MCF 10A (cell line): ENCODE data around the gene AUTS2. TPM values are rescaled to one million over a fixed set of nuclear protein-coding genes. Genes with fewer than 3 reads are reported as not detected.

Source experiments
- BruUV-seq: library from RNA; stranded (reverse); fragments of 400-500 nt; replicated peaks from 2 replicates; lab custom pipeline; 2021; lab: Mats Ljungman, UMichigan
- CTCF ChIA-PET: fragments of 300-600 bp; sonication (Branson Sonifier 250); formaldehyde crosslinking; extraction: SDS; loops from one replicate; lab custom pipeline; 2021; ENCODE audit warnings: antibody characterized with exemption, inconsistent platforms; lab: Yijun Ruan, JAX
- POLR2A ChIA-PET: fragments of 300-600, 350-650 bp; sonication (Branson Sonifier 250); formaldehyde crosslinking; extraction: SDS; loops from one replicate; lab custom pipeline; 2020; ENCODE audit warnings: antibody characterized with exemption, inconsistent platforms; lab: Yijun Ruan, JAX
- DNase-seq: peaks from one replicate; pipeline ENCODE4 v3.0.0-alpha.2; 2018; ENCODE audit not compliant: unreplicated experiment
- H3K27ac Mint-ChIP-seq: one replicate; pipeline ENCODE4 v1.8.0; 2022; ENCODE audit warnings: mild to moderate bottlenecking, low read depth, mixed read lengths; ENCODE audit not compliant: unreplicated experiment
- H3K27me3 Mint-ChIP-seq: one replicate; pipeline ENCODE4 v1.8.0; 2022; ENCODE audit warnings: mixed read lengths; ENCODE audit not compliant: insufficient read depth, unreplicated experiment
- H3K36me3 Mint-ChIP-seq: one replicate; pipeline ENCODE4 v1.8.0; 2022; ENCODE audit warnings: mild to moderate bottlenecking, moderate library complexity, mixed read lengths; ENCODE audit not compliant: insufficient read depth, unreplicated experiment
- H3K4me1 Mint-ChIP-seq: one replicate; pipeline ENCODE4 v1.8.0; 2022; ENCODE audit warnings: mixed read lengths; ENCODE audit not compliant: insufficient read depth, unreplicated experiment
- H3K4me3 Mint-ChIP-seq: one replicate; pipeline ENCODE4 v1.8.0; 2022; ENCODE audit warnings: mild to moderate bottlenecking, moderate library complexity, mixed read lengths; ENCODE audit not compliant: unreplicated experiment
- H3K9me3 Mint-ChIP-seq: one replicate; pipeline ENCODE4 v1.8.0; 2022; ENCODE audit warnings: mixed read lengths; ENCODE audit not compliant: unreplicated experiment
- intact Hi-C: fragments of 100-400 bp; cut with micrococcal nuclease; formaldehyde crosslinking; loops from 2 replicates; pipeline ENCODE4 v1.14.1; 2022
- total RNA-seq: library from RNA; stranded (reverse); gene quantifications from 2 replicates; pipeline ENCODE4 v1.2.3, GENCODE V29; 2022
- TF ChIP-seq, protein P1 (sequence below): fragments of 200-600 bp; IDR thresholded peaks from one replicate; pipeline ENCODE4 v1.8.0; 2022; ENCODE audit warnings: antibody characterized with exemption, mild to moderate bottlenecking; ENCODE audit not compliant: unreplicated experiment

AUTS2 gene
- total RNA-seq, 1 experiment from 2014 or later: 1.3 TPM

DNA sequence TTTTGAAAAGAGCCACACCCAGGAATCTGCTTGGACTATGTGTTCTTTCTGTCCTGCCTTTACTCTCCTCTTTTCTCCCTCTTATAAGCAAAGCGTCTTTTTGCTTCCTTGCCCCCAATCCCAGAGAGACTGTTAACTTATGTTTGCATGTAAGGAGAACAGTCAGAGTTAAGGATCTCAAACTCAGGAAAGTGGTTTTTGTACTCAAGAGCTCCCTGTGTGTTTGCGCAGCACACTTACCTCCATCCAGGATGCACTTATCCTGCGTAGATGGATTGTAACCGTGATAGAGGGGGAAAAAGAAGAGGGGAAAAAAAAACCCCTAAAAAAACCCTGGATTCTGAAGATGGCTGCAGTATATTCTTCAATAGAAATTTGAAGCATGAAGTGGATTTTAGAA, 228.9 kb downstream of the AUTS2 start:
- TF ChIP-seq, protein P1, sequence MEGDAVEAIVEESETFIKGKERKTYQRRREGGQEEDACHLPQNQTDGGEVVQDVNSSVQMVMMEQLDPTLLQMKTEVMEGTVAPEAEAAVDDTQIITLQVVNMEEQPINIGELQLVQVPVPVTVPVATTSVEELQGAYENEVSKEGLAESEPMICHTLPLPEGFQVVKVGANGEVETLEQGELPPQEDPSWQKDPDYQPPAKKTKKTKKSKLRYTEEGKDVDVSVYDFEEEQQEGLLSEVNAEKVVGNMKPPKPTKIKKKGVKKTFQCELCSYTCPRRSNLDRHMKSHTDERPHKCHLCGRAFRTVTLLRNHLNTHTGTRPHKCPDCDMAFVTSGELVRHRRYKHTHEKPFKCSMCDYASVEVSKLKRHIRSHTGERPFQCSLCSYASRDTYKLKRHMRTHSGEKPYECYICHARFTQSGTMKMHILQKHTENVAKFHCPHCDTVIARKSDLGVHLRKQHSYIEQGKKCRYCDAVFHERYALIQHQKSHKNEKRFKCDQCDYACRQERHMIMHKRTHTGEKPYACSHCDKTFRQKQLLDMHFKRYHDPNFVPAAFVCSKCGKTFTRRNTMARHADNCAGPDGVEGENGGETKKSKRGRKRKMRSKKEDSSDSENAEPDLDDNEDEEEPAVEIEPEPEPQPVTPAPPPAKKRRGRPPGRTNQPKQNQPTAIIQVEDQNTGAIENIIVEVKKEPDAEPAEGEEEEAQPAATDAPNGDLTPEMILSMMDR: no peak
- Mint-ChIP-seq H3K9me3 (peaks cover 45% of the 10 kb centered on the region), H3K4me1 (no peaks in the 10 kb centered on the region), H3K36me3 (no peaks in the 10 kb centered on the region), H3K27ac (no peak overlapping the region), H3K4me3 (no peak overlapping the region), H3K27me3 (no peaks in the 10 kb centered on the region)
- ChIA-PET POLR2A (no interaction called here), CTCF (no interaction called here)
- no TSS peak for BruUV-seq
- intact Hi-C loops: no loop called here
- DNase-seq: no peak

DNA sequence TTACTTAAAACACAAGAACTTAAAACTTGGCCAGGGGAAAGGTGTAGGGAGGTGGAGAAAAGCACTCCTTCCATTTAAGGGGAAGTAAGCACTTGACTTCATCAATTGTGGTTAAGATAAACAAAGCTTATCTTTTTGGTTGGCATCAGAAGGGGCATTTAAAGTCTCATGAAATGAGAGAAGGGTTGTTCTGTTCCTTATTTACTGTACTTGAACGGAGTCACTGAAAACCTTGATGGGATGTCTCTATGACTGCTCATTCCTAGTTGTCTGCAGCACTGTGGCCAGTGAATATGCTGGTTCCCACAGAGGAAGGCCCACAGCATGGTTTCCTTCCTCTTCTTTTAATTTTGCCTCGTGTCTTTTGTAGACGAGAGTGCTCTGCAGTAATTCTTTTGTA, 229.3 kb downstream of the AUTS2 start:
- intact Hi-C loops: no loop called here
- DNase-seq: no peak
- ChIA-PET CTCF (no interaction called here), POLR2A (no interaction called here)
- H3K4me1 Mint-ChIP-seq: no peaks in the 10 kb centered on the region
- no TSS peak for BruUV-seq
- TF ChIP-seq, protein P1: no peak
- no peak overlapping the region for H3K4me3 Mint-ChIP-seq
- H3K36me3 Mint-ChIP-seq: no peaks in the 10 kb centered on the region
- no peaks in the 10 kb centered on the region for H3K27me3 Mint-ChIP-seq
- no peak overlapping the region for H3K27ac Mint-ChIP-seq
- peaks cover 40% of the 10 kb centered on the region for H3K9me3 Mint-ChIP-seq

DNA sequence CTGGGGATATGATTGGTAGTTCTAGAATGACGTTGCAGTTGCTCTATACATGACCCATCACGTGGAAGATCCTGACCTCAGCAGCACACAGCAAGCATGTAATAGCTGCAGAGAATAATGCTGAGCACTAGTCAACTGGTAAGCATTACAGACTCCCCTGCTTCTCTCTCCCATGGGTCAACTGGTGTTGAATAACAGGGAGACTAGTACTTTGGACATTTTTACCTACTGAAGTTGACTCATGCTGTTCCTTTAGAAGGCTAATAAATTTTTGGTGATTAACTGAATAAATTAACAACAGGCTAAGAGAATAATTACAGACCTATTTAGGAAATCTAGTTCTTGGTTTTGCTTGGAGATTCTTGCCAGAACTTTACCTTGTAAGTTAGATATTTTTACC, 234.1 kb downstream of the AUTS2 start:
- DNase-seq: no peak
- Mint-ChIP-seq H3K9me3 (peaks cover 45% of the 10 kb centered on the region), H3K36me3 (no peaks in the 10 kb centered on the region), H3K27ac (no peak overlapping the region), H3K27me3 (no peaks in the 10 kb centered on the region), H3K4me3 (no peak overlapping the region), H3K4me1 (no peaks in the 10 kb centered on the region)
- TF ChIP-seq, protein P1: no peak
- POLR2A ChIA-PET: no interaction called here
- intact Hi-C loops: no loop called here
- CTCF ChIA-PET: no interaction called here
- BruUV-seq: no TSS peak

DNA sequence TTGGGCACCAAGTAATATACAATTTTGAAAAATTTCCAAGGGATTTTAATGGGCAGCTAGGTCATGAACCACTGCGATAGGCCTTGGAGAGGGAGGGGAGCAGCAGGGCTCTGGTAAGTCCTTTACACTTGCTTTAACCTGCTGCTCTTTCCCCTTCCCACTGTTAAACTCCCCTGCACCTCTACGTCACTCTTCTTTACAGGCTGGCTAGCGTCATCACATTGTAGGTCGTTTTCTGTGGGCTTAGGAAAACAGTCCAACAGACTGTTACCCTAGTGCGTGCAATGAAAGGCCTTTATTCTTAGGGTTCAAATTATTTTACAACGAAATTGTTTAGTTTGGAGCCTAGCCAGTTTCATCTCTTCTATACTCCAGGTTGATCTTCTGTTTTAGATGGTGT, 235.7 kb downstream of the AUTS2 start:
- Mint-ChIP-seq H3K4me1 (no peaks in the 10 kb centered on the region), H3K27ac (no peak overlapping the region), H3K9me3 (peaks cover 50% of the 10 kb centered on the region), H3K36me3 (no peaks in the 10 kb centered on the region), H3K4me3 (no peak overlapping the region), H3K27me3 (no peaks in the 10 kb centered on the region)
- TF ChIP-seq, protein P1: no peak
- DNase-seq: no peak
- BruUV-seq: no TSS peak
- CTCF ChIA-PET: interaction anchor here (0.7 kb wide), 1 partner anchor 1480 kb away, joined by 3 read pairs; no protein-coding TSS in a partner anchor
- POLR2A ChIA-PET: no interaction called here
- intact Hi-C loops: no loop called here
